HepG2 (cell line): ENCODE measurements around the gene TANC1. TPM values are rescaled to one million over a fixed set of nuclear protein-coding genes. Genes with fewer than 3 reads are reported as not detected.
A peak's percentile ranks its signal among the peaks of the same experiment; 100 is the strongest.

Source experiments
- ATAC-seq: fragments of 200-7000 bp; cut with Tn5 transposase; 3 replicates; pipeline ENCODE4 v1.9.1; 2020; ENCODE audit warnings: mild to moderate bottlenecking, moderate library complexity
- BruUV-seq: library from RNA; stranded (reverse); fragments of 400-500 nt; replicated peaks from 2 replicates; lab custom pipeline; 2021; lab: Mats Ljungman, UMichigan
- CTCF ChIA-PET: fragments of 300-600 bp; formaldehyde crosslinking; extraction: SDS; loops from one replicate; lab custom pipeline; 2021; ENCODE audit warnings: low total read pairs, inconsistent platforms, low intra/inter-chr PET ratio; lab: Yijun Ruan, JAX
- POLR2A ChIA-PET: fragments of 350-600 bp; sonication (Branson Sonifier 250); formaldehyde crosslinking; loops from one replicate; lab custom pipeline; 2020; ENCODE audit warnings: antibody characterized with exemption, inconsistent platforms; lab: Yijun Ruan, JAX
- DNase-seq: peaks from one replicate; pipeline ENCODE4 v3.0.0-alpha.2; 2015; ENCODE audit warnings: low spot score
- FAIRE-seq: peaks from 3 replicates; lab custom pipeline; 2011; peaks lifted over from hg19 to GRCh38; lab: Jason Lieb, UNC
- H2AFZ ChIP-seq: one replicate; pipeline ENCODE4 v1.6.1; 2011; ENCODE audit warnings: low read length, inconsistent platforms
- H3K27ac ChIP-seq: fragments of 300-600 bp; 3 replicates; pipeline ENCODE4 v1.8.0; 2011; ENCODE audit warnings: mixed run types, mild to moderate bottlenecking, mixed read lengths, low read length, inconsistent platforms; ENCODE audit not compliant: insufficient read depth; ENCODE audit errors: extremely low read length
- H3K27me3 ChIP-seq, 2 experiments: fragments of 200-600 bp in 1 of 2; 2 replicates in 1 of 2; 3 replicates in 1 of 2; pipeline versions ENCODE4 v1.6.0 to v1.8.0; 2011; ENCODE audit warnings: low read length in 2 of 2, mild to moderate bottlenecking in 2 of 2, moderate library complexity in 2 of 2, inconsistent platforms in 1 of 2; ENCODE audit not compliant: insufficient read depth in 2 of 2, control insufficient read depth in 1 of 2
- H3K36me3 ChIP-seq, 2 experiments: fragments of 200-600 bp in 1 of 2; replicated peaks in 1 of 2; 2 replicates in 1 of 2; 3 replicates in 1 of 2; pipeline versions ENCODE4 v1.5.1 to v1.8.0; 2011; ENCODE audit warnings: low read length in 2 of 2, inconsistent platforms in 1 of 2; ENCODE audit not compliant: insufficient read depth in 2 of 2, control insufficient read depth in 1 of 2
- H3K4me1 ChIP-seq: 2 replicates; pipeline ENCODE4 v1.5.1; 2012; ENCODE audit warnings: low read length, inconsistent platforms; ENCODE audit not compliant: insufficient read depth
- H3K4me2 ChIP-seq: 2 replicates; pipeline ENCODE4 v1.6.0; 2011; ENCODE audit warnings: low read depth, low read length, inconsistent platforms
- H3K4me3 ChIP-seq, 3 experiments: fragments of 200-600 bp in 1 of 3; sonication (generic), shearing (Covaris generic) in 1 of 3; replicated peaks in 1 of 3; 2 replicates each; pipeline ENCODE4 v1.5.1; 2011 to 2016; ENCODE audit warnings: low read length in 3 of 3, inconsistent platforms in 2 of 3, low read depth in 2 of 3, mild to moderate bottlenecking in 2 of 3, control low read depth in 1 of 3, mixed read lengths in 1 of 3; ENCODE audit not compliant: insufficient read depth in 1 of 3
- H3K79me2 ChIP-seq: one replicate; pipeline ENCODE4 v1.6.1; 2011; ENCODE audit warnings: low read length, inconsistent platforms; ENCODE audit not compliant: insufficient read depth
- H3K9ac ChIP-seq: 2 replicates; pipeline ENCODE4 v1.6.0; 2011; ENCODE audit warnings: mild to moderate bottlenecking, low read depth, low read length, inconsistent platforms; ENCODE audit not compliant: insufficient read depth
- H3K9me3 ChIP-seq: 2 replicates; pipeline ENCODE4 v1.5.1; 2012; ENCODE audit warnings: mild to moderate bottlenecking, low read length
- H4K20me1 ChIP-seq: 2 replicates; pipeline ENCODE4 v1.6.0; 2011; ENCODE audit warnings: inconsistent platforms, mild to moderate bottlenecking, low read length, moderate library complexity; ENCODE audit not compliant: insufficient read depth
- CBX5 ChIP-seq: sonication (generic); formaldehyde crosslinking; IDR thresholded peaks from 2 replicates; pipeline ENCODE4 v1.4.0; 2020; ENCODE audit warnings: missing genetic modification reagents, borderline replicate concordance
- MAFF ChIP-seq: IDR thresholded peaks from 2 replicates; pipeline ENCODE4 v1.6.1; 2011; ENCODE audit warnings: low read depth, low read length, improper control_type of control experiment
- MAFK ChIP-seq, 2 experiments: IDR thresholded peaks in 1 of 2; conservative IDR thresholded peaks in 1 of 2; 2 replicates each; pipeline ENCODE4 v1.6.1; 2011; ENCODE audit warnings: improper control_type of control experiment in 2 of 2, low read length in 2 of 2
- RFXAP ChIP-seq: sonication (generic); formaldehyde crosslinking; IDR thresholded peaks from 2 replicates; pipeline ENCODE4 v1.4.0; 2020; ENCODE audit warnings: missing genetic modification reagents, borderline replicate concordance
- STAG1 ChIP-seq: sonication (generic); formaldehyde crosslinking; IDR thresholded peaks from 2 replicates; pipeline ENCODE4 v1.4.0; 2020; ENCODE audit warnings: missing genetic modification reagents
- WGBS: methylation state at CpG from one replicate; pipeline ENCODE4 v1.1.6; 2017; ENCODE audit warnings: low lambda C conversion rate; 5-methylcytosine and 5-hydroxymethylcytosine counted together
- in situ Hi-C: cut with HindIII; loops from 2 replicates; pipeline ENCODE4 v1.10.0; 2017; ENCODE audit warnings: low pct_unique_long_range_greater_than_20kb; ENCODE audit not compliant: extremely low pct_ligation_motif_present
- intact Hi-C: fragments of 100-400 bp; cut with micrococcal nuclease; formaldehyde crosslinking; loops from one replicate; pipeline ENCODE4 v1.10.0; 2022; ENCODE audit not compliant: unreplicated experiment
- polyA plus RNA-seq, 8 experiments: library from polyadenylated mRNA; depleted of rRNA in 3 of 8; stranded (reverse) in 7 of 8; unstranded in 1 of 8; fragments of >200 nt; fragmentation: Illumina TruSeq in 4 of 8; extraction: Trizol in 4 of 8; gene quantifications; 2 replicates each; pipeline versions ENCODE4 v1.2.1 to v1.2.3, GENCODE V29; 2011 to 2016; ENCODE audit warnings: low read depth in 4 of 8, missing spikeins in 1 of 8, mixed read lengths in 1 of 8; ENCODE audit not compliant: insufficient read depth in 1 of 8
- total RNA-seq, 5 experiments: library from RNA; depleted of rRNA; stranded (reverse); fragments of >200 nt; fragmentation: Illumina TruSeq; extraction: Trizol; gene quantifications; 2 replicates each; pipeline ENCODE4 v1.2.3, GENCODE V29; 2016; ENCODE audit warnings: low read depth in 1 of 5

TANC1 gene
- total and polyA plus RNA-seq, 2 of the 13 experiments (the other 11 are each of a cell fraction or from before 2014, with no cell fraction given), result 2.3 to 5.6 TPM

GRCh38 chr2:159174759-159175158, 206.3 kb downstream of the TANC1 start:
- no TSS peak for BruUV-seq
- ChIA-PET CTCF (no interaction called here), POLR2A (no interaction called here)
- no peaks in the 10 kb centered on the region for H4K20me1 ChIP-seq
- 50% methylated on average over 2 of the region's 9 CpGs for WGBS
- no peak overlapping the region for H3K4me3 ChIP-seq
- in situ Hi-C loops, result no loop called here
- H3K9ac ChIP-seq, result no peak overlapping the region
- H3K9me3 ChIP-seq, result no peaks in the 10 kb centered on the region
- no peak overlapping the region for H3K4me2 ChIP-seq
- TF ChIP-seq RFXAP (CRISPR knock-in tag), result no peak
- ATAC-seq (no peak), DNase-seq (no peak), FAIRE-seq (no peak)
- no peak overlapping the region for H2AFZ ChIP-seq
- H3K79me2 ChIP-seq, result no peaks in the 10 kb centered on the region
- intact Hi-C loops, result no loop called here
- no peaks in the 10 kb centered on the region for H3K4me1 ChIP-seq
- H3K27ac ChIP-seq, result no peak overlapping the region
- H3K36me3 ChIP-seq, result peaks cover 0 to 1% of the 10 kb centered on the region in 2 experiments; a peak in 1 of 5 replicates
- H3K27me3 ChIP-seq, result no peaks in the 10 kb centered on the region

- ATAC-seq (peak; percentile 53), FAIRE-seq (no peak)
- H3K4me3 ChIP-seq, result no peak overlapping the region
- in situ Hi-C loops, result no loop called here
- H3K27ac ChIP-seq, result no peak overlapping the region
- 57% methylated on average over 6 of the region's 6 CpGs for WGBS
- no peaks in the 10 kb centered on the region for H3K79me2 ChIP-seq
- no TSS peak for BruUV-seq
- no peaks in the 10 kb centered on the region for H3K4me1 ChIP-seq
- peak; percentile 52 to 61; a peak in 3 of 4 replicates for TF ChIP-seq MAFK (conservative IDR thresholded peaks at IDR 0.05 in 1 of 2, IDR thresholded peaks at IDR 0.05 in 1 of 2; ENCODE audit: low read length in 2 of 2)
- peak; percentile 41; the same call in 1 of the 2 replicates for TF ChIP-seq STAG1 (CRISPR knock-in tag)
- TF ChIP-seq MAFF, result peak; percentile 29; the same call in 1 of the 2 replicates
- TF ChIP-seq CBX5 (CRISPR knock-in tag), result no peak
- TF ChIP-seq, all 625 proteins: peak for 3
- Histone ChIP-seq H3K4me2 (no peak overlapping the region), H3K27me3 (no peaks in the 10 kb centered on the region), H3K9ac (no peak overlapping the region), H3K9me3 (no peaks in the 10 kb centered on the region), H4K20me1 (no peaks in the 10 kb centered on the region), H3K36me3 (peaks cover 0 to 1% of the 10 kb centered on the region in 2 experiments; a peak in 1 of 5 replicates), H2AFZ (no peak overlapping the region)
- ChIA-PET POLR2A (no interaction called here), CTCF (no interaction called here)
- intact Hi-C loops, result no loop called here
- no peak for DNase-seq
Measured at GRCh38 chr2:159175182-159175581, 206.7 kb downstream of the TANC1 start.
